SW480 (cell line): Measurements from ENCODE around the gene PRLH.
"Not testable (repeated sequence)": the region's sequence is repeated elsewhere in the genome, so short reads cannot be mapped to it uniquely, and the experiment has no call there.

Experiments used
- DNase-seq: peaks from one replicate; pipeline ENCODE4 v3.0.0-alpha.2; 2016; ENCODE audit warnings: low spot score

PRLH gene

GRCh38 chr2:237600205-237600846 is 34.0 kb downstream of the PRLH start:
- DNase-seq = no peak

GRCh38 chr2:237601453-237602116 is 35.2 kb downstream of the PRLH start:
- DNase-seq = no peak

- no peak for DNase-seq
Measured at GRCh38 chr2:237602409-237602808, 36.0 kb downstream of the PRLH start.

GRCh38 chr2:237603049-237603717 is 36.8 kb downstream of the PRLH start:
- no peak for DNase-seq

- DNase-seq = no peak
Measured at GRCh38 chr2:237603718-237604362, 37.5 kb downstream of the PRLH start.

- DNase-seq = no peak
Measured at GRCh38 chr2:237604391-237604790, 38.0 kb downstream of the PRLH start.

GRCh38 chr2:237604960-237605359 is 38.6 kb downstream of the PRLH start:
- DNase-seq = peak; percentile 17

- not testable (repeated sequence) for DNase-seq
Measured at GRCh38 chr2:237606522-237606921, 40.1 kb downstream of the PRLH start.

- DNase-seq = no peak
Measured at GRCh38 chr2:237612527-237613357, 46.4 kb downstream of the PRLH start.

GRCh38 chr2:237613679-237614078 is 47.3 kb downstream of the PRLH start:
- no peak for DNase-seq

- peak; percentile 86 for DNase-seq
Measured at GRCh38 chr2:237614151-237614720, 47.9 kb downstream of the PRLH start.

GRCh38 chr2:237615631-237616249 is 49.4 kb downstream of the PRLH start:
- no peak for DNase-seq

- DNase-seq = no peak
Measured at GRCh38 chr2:237616373-237616733, 50.0 kb downstream of the PRLH start.
